Osteocyte (in vitro differentiated cells): ENCODE measurements around the gene ARL6IP1. TPM values are rescaled to one million over a fixed set of nuclear protein-coding genes. Genes with fewer than 3 reads are reported as not detected.
"Not testable (repeated sequence)": the region's sequence is repeated elsewhere in the genome, so short reads cannot be mapped to it uniquely, and the experiment has no call there.

Experiments used
- DNase-seq: peaks from one replicate; pipeline ENCODE4 v3.0.0; 2021; ENCODE audit warnings: mixed read lengths; ENCODE audit not compliant: unreplicated experiment; ENCODE audit errors: extremely low spot score
- H3K27ac Mint-ChIP-seq: one replicate; pipeline ENCODE4 v1.8.0; 2021; ENCODE audit warnings: mild to moderate bottlenecking, mixed read lengths; ENCODE audit not compliant: unreplicated experiment
- H3K27me3 Mint-ChIP-seq: one replicate; pipeline ENCODE4 v1.8.0; 2021; ENCODE audit warnings: mixed read lengths; ENCODE audit not compliant: unreplicated experiment
- H3K36me3 Mint-ChIP-seq: one replicate; pipeline ENCODE4 v1.8.0; 2021; ENCODE audit warnings: mixed read lengths; ENCODE audit not compliant: unreplicated experiment
- H3K4me1 Mint-ChIP-seq: one replicate; pipeline ENCODE4 v1.8.0; 2021; ENCODE audit warnings: mixed read lengths; ENCODE audit not compliant: unreplicated experiment
- H3K4me3 Mint-ChIP-seq: one replicate; pipeline ENCODE4 v1.8.0; 2021; ENCODE audit warnings: mild to moderate bottlenecking, moderate library complexity, mixed read lengths; ENCODE audit not compliant: unreplicated experiment
- H3K9me3 Mint-ChIP-seq: one replicate; pipeline ENCODE4 v1.8.0; 2021; ENCODE audit warnings: mixed read lengths; ENCODE audit not compliant: unreplicated experiment
- CTCF ChIP-seq: fragments of 200-600 bp; sonication (generic); IDR thresholded peaks from 2 replicates; pipeline ENCODE4 v1.5.0; 2021; ENCODE audit warnings: antibody characterized with exemption, mild to moderate bottlenecking, moderate library complexity
- total RNA-seq: library from RNA; stranded (reverse); gene quantifications from 2 replicates; pipeline ENCODE4 v1.2.1, GENCODE V29; 2021

ARL6IP1 gene
- total RNA-seq, 1 donor from 2014 or later = 95.4 TPM

GRCh38 chr16:18783430-18784341 is 17.7 kb downstream of the ARL6IP1 start:
- H3K4me1 Mint-ChIP-seq = peaks cover 34% of the 10 kb centered on the region

DNA sequence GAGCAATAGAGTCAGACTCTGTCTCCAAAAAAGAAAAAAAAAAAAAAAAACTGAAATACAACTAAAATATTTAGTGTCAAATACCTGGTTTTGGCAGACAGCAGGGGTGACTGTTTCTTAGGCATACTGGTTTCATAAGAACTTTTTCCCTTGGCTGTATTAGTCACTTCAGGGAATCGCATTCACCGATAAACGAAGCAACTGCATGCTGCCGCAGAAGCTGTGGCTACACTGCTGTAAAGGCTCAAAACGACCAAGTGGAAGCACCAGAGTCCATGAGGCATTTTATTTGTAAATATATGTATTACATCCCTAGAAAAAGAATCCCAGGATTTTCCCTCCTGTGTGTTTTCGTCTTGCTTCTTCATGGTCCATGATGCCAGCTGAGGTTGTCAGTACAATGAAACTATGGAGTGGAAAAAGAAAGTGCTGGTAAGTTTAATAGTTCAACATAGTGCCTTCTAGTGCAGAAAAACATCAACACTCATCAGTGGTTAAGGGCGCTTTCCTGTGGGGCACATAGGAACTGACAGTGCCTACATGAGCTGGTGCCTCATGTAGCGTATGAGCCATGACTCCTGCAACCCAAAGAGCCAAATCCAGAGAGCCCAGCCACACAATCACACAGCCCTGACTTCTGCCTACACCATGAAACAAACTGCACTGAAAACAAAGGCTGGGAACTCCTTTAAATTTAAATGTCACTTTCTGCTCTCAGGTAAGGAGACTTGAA is 18.5 kb downstream of the ARL6IP1 start:
- no peak for DNase-seq
- Mint-ChIP-seq H3K36me3 (peaks cover 43% of the 10 kb centered on the region), H3K27me3 (no peaks in the 10 kb centered on the region), H3K4me3 (no peak overlapping the region), H3K27ac (no peak overlapping the region), H3K9me3 (no peaks in the 10 kb centered on the region), H3K4me1 (peaks cover 26% of the 10 kb centered on the region)
- no peak for TF ChIP-seq CTCF

More at GRCh38 chr16:18783430-18784341, 17.7 kb downstream of the ARL6IP1 start:
- Mint-ChIP-seq H3K27me3 (no peaks in the 10 kb centered on the region), H3K36me3 (peaks cover 51% of the 10 kb centered on the region), H3K4me3 (no peak overlapping the region), H3K27ac (no peak overlapping the region), H3K9me3 (no peaks in the 10 kb centered on the region)
- no peak for DNase-seq
- no peak for TF ChIP-seq CTCF

DNA sequence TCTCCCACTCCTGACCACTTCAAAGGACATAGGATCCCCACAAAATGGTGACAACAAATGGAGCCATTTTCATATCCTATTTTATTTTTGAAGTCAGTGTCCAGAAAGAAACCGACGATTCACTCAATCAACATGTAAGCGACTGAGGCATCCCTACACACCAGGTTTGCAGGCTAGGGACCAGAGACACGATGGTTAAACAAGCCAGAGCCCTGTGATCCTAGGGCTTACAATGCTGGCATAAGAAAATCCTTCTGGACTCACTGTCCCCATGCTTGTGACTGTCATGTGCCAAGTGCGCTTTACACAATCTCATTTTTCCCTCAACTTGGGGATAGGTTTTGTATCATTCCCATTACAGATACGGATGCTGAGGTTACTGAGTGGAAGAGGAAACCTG is 20.1 kb downstream of the ARL6IP1 start:
- DNase-seq, H3K4me3 Mint-ChIP-seq, H3K27ac Mint-ChIP-seq, H3K9me3 Mint-ChIP-seq, H3K27me3 Mint-ChIP-seq: not testable (repeated sequence)
- peaks cover 30% of the 10 kb centered on the region for H3K36me3 Mint-ChIP-seq
- peaks cover 14% of the 10 kb centered on the region for H3K4me1 Mint-ChIP-seq

DNA sequence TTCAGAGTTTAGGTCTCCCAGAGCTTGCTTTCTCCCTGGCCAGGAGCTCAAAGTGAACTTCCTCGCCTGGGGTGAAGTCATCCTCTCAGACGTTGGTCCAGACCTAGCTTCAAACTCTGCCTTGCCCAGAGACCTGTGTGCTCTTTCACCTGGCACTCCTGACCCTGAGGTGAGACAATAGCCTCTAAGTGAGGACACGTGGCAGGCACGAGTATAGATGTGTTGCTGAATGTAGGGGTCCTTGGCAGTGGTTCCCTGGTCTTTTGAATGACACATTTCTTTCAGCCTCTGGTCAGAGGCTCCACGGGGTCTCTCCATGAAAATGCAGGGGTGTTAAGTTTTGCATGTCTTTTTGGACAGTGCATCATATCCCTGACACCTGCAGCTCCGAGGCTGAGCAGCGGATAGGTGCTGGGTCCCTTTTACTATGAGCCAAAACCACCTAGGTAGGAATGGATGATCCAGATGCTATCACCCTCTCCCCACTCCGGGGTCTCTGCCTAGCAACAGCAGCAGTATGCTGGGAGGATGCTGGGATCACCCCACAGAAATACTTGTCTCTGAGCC is 20.8 kb downstream of the ARL6IP1 start:
- not testable (repeated sequence) for H3K27me3 Mint-ChIP-seq, DNase-seq, H3K4me1 Mint-ChIP-seq, H3K4me3 Mint-ChIP-seq, H3K27ac Mint-ChIP-seq, H3K9me3 Mint-ChIP-seq
- peaks cover 23% of the 10 kb centered on the region for H3K36me3 Mint-ChIP-seq

- H3K27me3 Mint-ChIP-seq, DNase-seq, H3K27ac Mint-ChIP-seq, H3K4me1 Mint-ChIP-seq, H3K36me3 Mint-ChIP-seq, H3K4me3 Mint-ChIP-seq, H3K9me3 Mint-ChIP-seq: not testable (repeated sequence)
These were observed 23.7 kb downstream of the ARL6IP1 start for GRCh38 chr16:18777664-18778063.

DNA sequence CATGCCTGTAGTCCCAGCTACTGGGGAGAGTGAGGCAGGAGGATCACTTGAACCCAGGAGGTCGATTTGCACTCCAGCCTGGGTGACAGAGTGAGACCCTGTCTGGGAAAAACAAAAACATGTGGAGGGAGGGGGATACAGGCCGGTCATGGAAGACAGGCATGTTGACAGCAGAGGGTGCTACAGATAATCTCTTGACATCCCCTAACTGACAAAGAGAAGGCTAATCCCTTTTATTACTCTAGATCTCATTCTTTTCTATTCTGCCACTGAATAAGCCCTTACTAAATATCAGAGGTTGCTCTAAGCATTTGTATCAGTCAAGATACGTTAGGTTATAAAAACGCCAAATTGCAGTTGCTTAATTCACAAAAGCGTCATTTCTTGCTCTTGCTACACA is 25.0 kb downstream of the ARL6IP1 start:
- H3K4me3 Mint-ChIP-seq, H3K4me1 Mint-ChIP-seq, DNase-seq, H3K9me3 Mint-ChIP-seq, H3K27ac Mint-ChIP-seq, H3K27me3 Mint-ChIP-seq, H3K36me3 Mint-ChIP-seq: not testable (repeated sequence)

DNA sequence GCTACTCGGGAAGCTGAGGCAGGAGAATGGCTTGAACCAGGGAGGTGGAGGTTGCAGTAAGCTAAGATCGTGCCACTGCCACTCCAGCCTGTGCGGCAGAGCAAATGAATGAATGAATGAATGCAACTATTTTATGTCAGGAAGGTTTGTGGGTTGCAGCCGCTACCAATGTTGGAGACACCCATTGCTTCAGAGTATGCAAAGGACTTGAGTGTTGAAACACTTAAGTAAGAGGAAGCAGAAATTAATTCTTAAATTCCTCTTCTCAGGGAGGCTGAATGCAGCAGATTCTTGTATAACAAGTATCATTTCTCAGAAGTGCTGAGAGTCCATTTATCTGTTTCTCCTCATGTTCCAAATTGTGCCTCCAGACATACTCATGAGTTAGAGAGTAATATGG is 26.7 kb downstream of the ARL6IP1 start:
- not testable (repeated sequence) for H3K27me3 Mint-ChIP-seq, H3K27ac Mint-ChIP-seq, H3K4me1 Mint-ChIP-seq, DNase-seq, H3K4me3 Mint-ChIP-seq, H3K9me3 Mint-ChIP-seq, H3K36me3 Mint-ChIP-seq

DNA sequence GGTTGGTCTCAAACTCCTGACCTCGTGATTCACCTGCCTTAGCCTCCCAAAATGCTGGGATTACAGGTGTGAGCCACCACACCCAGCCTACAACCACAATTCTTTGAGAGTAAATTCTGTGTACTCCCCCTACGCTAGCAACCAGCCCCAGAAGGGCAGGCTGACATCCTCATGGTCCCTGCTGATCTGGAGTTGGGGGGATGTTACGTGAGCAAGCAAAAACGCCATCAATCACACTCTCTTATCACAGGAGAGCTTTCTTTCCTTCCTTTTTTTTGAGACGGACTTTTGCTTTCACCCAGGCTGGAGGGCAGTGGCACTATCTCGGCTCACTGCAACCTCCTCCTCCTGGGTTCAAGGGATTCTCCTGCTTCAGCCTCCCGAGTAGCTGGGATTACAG is 29.2 kb downstream of the ARL6IP1 start:
- not testable (repeated sequence) for H3K27me3 Mint-ChIP-seq

DNA sequence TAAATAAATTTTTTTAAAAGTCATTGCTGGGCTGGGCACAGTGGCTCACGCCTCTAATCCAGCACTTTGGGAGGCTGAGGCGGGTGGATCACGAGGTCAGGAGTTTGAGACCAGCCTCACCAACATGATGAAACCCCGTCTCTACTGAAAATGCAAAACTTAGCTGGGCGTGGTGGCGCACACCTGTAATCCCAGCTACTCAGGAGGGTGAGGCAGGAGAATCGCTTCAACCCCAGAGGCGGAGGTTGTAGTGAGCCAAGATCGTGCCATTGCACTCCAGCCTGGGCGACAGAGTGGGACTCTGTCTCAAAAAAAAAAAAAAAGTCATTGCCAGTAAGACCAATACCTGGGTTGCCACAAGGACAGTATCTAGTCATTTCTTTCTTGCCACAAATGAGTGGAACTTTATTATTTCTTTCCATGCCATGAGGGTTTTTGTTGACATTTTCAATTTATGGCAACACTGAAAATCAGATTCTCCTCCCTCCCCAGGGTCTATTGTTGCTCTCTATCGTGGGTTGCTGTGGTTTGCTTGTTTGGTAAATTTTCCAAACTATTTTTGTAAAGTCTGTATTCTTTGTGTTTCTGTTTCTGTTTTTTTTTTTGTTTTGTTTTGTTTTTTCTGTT is 30.9 kb downstream of the ARL6IP1 start:
- H3K27me3 Mint-ChIP-seq, H3K9me3 Mint-ChIP-seq, H3K27ac Mint-ChIP-seq, DNase-seq, H3K4me3 Mint-ChIP-seq, H3K36me3 Mint-ChIP-seq, H3K4me1 Mint-ChIP-seq: not testable (repeated sequence)

More for the DNA sequence above, 29.2 kb downstream of the ARL6IP1 start:
- H3K27ac Mint-ChIP-seq, H3K4me1 Mint-ChIP-seq, H3K4me3 Mint-ChIP-seq, H3K36me3 Mint-ChIP-seq, DNase-seq, H3K9me3 Mint-ChIP-seq: not testable (repeated sequence)

DNA sequence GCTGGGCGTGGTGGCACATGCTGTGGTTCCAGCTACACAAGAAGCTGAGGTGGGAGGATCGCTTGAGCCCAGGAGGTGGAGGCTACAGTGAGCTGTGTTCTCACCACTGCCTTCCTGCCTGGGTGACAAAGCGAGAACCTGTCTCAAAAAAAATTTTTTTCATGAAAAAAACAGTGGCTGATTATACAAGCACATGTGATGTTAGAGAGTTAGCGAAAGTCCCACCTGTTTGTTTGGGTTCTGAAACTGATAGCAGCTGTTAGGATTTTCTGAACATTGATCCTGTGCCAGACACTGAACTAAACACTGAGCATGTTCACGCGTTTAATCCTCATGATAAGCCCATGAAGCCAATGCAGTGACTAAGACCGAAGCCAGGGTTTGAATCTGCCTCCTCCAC is 34.1 kb downstream of the ARL6IP1 start:
- not testable (repeated sequence) for DNase-seq, H3K9me3 Mint-ChIP-seq, H3K27ac Mint-ChIP-seq, H3K4me1 Mint-ChIP-seq, H3K36me3 Mint-ChIP-seq, H3K4me3 Mint-ChIP-seq, H3K27me3 Mint-ChIP-seq
